H1 (cell line): ENCODE measurements around the gene SYN1. TPM values are rescaled to one million over a fixed set of nuclear protein-coding genes. Genes with fewer than 3 reads are reported as not detected.

ENCODE experiments used
- CTCF ChIA-PET: fragments of 300-600 bp; sonication (Branson Sonifier 250); formaldehyde crosslinking; loops from one replicate; lab custom pipeline; 2021; ENCODE audit not compliant: partially characterized antibody; lab: Charles Lee
- POLR2A ChIA-PET: fragments of 300-600 bp; sonication (Branson Sonifier 250); formaldehyde crosslinking; loops from one replicate; lab custom pipeline; 2021; ENCODE audit warnings: inconsistent platforms; ENCODE audit not compliant: partially characterized antibody; lab: Charles Lee
- DNase-seq, 2 experiments: peaks; one replicate each; pipeline versions ENCODE4 v3.0.0 to v3.0.0-alpha.2; 2010 to 2022; ENCODE audit warnings: low spot score in 2 of 2, low read depth in 1 of 2, mixed read lengths in 1 of 2
- FAIRE-seq: peaks from 2 replicates; lab custom pipeline; 2011; peaks lifted over from hg19 to GRCh38; lab: Jason Lieb, UNC
- H2AFZ ChIP-seq: 2 replicates; pipeline ENCODE4 v1.8.1; 2012; ENCODE audit warnings: low read length, inconsistent platforms
- H2AK5ac ChIP-seq: 2 replicates; pipeline ENCODE4 v1.6.1; 2013; ENCODE audit warnings: low read depth, low read length
- H2BK120ac ChIP-seq: replicated peaks from 2 replicates; pipeline ENCODE3; 2013; ENCODE audit warnings: low read depth, low read length, inconsistent platforms
- H2BK12ac ChIP-seq: 2 replicates; pipeline ENCODE4 v1.6.1; 2013; ENCODE audit warnings: low read depth, low read length
- H2BK15ac ChIP-seq: 2 replicates; pipeline ENCODE4 v1.6.1; 2013; ENCODE audit warnings: low read length
- H2BK20ac ChIP-seq: 2 replicates; pipeline ENCODE4 v1.6.1; 2013; ENCODE audit warnings: low read length
- H2BK5ac ChIP-seq: 2 replicates; pipeline ENCODE4 v1.6.1; 2013; ENCODE audit warnings: low read depth, low read length
- H3K14ac ChIP-seq: 2 replicates; pipeline ENCODE4 v1.6.1; 2013; ENCODE audit warnings: inconsistent platforms; ENCODE audit not compliant: insufficient read length
- H3K18ac ChIP-seq: 2 replicates; pipeline ENCODE4 v1.6.1; 2013; ENCODE audit warnings: low read length; ENCODE audit errors: extremely low read depth
- H3K23ac ChIP-seq: 2 replicates; pipeline ENCODE4 v1.6.1; 2013; ENCODE audit warnings: inconsistent platforms; ENCODE audit not compliant: insufficient read length
- H3K23me2 ChIP-seq: 2 replicates; pipeline ENCODE4 v1.6.1; 2013; ENCODE audit warnings: low read depth, low read length
- H3K27ac ChIP-seq: 2 replicates; pipeline ENCODE4 v1.6.1; 2011; ENCODE audit warnings: low read depth, low read length, inconsistent platforms
- H3K27me3 ChIP-seq, 4 experiments: replicated peaks in 1 of 4; 1 replicate in 1 of 4; 2 replicates in 3 of 4; pipeline versions ENCODE4 v1.6.1 to v1.8.1; 2011 to 2013; ENCODE audit warnings: low read length in 3 of 4, mild to moderate bottlenecking in 3 of 4, inconsistent platforms in 2 of 4, mixed read lengths in 2 of 4, moderate library complexity in 1 of 4; ENCODE audit not compliant: control insufficient read depth in 3 of 4, insufficient read depth in 3 of 4; ENCODE audit errors: extremely low read depth in 1 of 4
- H3K36me3 ChIP-seq, 4 experiments: 2 replicates each; pipeline versions ENCODE4 v1.6.1 to v1.8.1; 2011 to 2013; ENCODE audit warnings: mild to moderate bottlenecking in 4 of 4, low read length in 3 of 4, moderate library complexity in 2 of 4, control low read depth in 1 of 4, inconsistent platforms in 1 of 4; ENCODE audit not compliant: insufficient read depth in 4 of 4, control insufficient read depth in 2 of 4
- H3K4ac ChIP-seq: replicated peaks from 2 replicates; pipeline ENCODE3; 2013; ENCODE audit warnings: low read length, low read depth, mixed read lengths, inconsistent platforms; ENCODE audit not compliant: insufficient read length
- H3K4me1 ChIP-seq, 4 experiments: replicated peaks in 1 of 4; 1 replicate in 1 of 4; 2 replicates in 3 of 4; pipeline versions ENCODE4 v1.6.1 to v1.8.1; 2011 to 2013; ENCODE audit warnings: low read length in 3 of 4, inconsistent platforms in 2 of 4, mixed read lengths in 1 of 4; ENCODE audit not compliant: insufficient read depth in 4 of 4, control insufficient read depth in 3 of 4
- H3K4me2 ChIP-seq, 2 experiments: 2 replicates each; pipeline versions ENCODE4 v1.6.1 to v1.8.1; 2011 to 2013; ENCODE audit warnings: low read depth in 2 of 2, low read length in 2 of 2, control low read depth in 1 of 2, inconsistent platforms in 1 of 2, mild to moderate bottlenecking in 1 of 2; ENCODE audit not compliant: insufficient read depth in 1 of 2
- H3K4me3 ChIP-seq, 4 experiments: fragments of 200-600, 300-600 bp in 1 of 4; sonication (generic), shearing (Covaris generic), sonication (Bioruptor Twin) in 1 of 4; 2 replicates each; pipeline versions ENCODE4 v1.5.1 to v1.8.1; 2011 to 2016; ENCODE audit warnings: low read length in 4 of 4, low read depth in 3 of 4, control low read depth in 2 of 4, inconsistent platforms in 2 of 4, mild to moderate bottlenecking in 2 of 4, mixed read lengths in 1 of 4, moderate library complexity in 1 of 4; ENCODE audit not compliant: insufficient read depth in 2 of 4; ENCODE audit errors: extremely low read depth in 1 of 4
- H3K56ac ChIP-seq: replicated peaks from 2 replicates; pipeline ENCODE3; 2013; ENCODE audit warnings: low read depth, mild to moderate bottlenecking, mixed read lengths, low read length, inconsistent platforms; ENCODE audit not compliant: insufficient read length
- H3K79me1 ChIP-seq: 2 replicates; pipeline ENCODE4 v1.6.1; 2013; ENCODE audit warnings: low read depth, low read length, control low read depth
- H3K79me2 ChIP-seq, 2 experiments: 2 replicates each; pipeline versions ENCODE4 v1.6.1 to v1.8.1; 2012 to 2013; ENCODE audit warnings: low read length in 2 of 2, mild to moderate bottlenecking in 2 of 2, inconsistent platforms in 1 of 2; ENCODE audit not compliant: insufficient read depth in 2 of 2, control insufficient read depth in 1 of 2
- H3K9ac ChIP-seq, 4 experiments: replicated peaks in 1 of 4; 1 replicate in 1 of 4; 2 replicates in 3 of 4; pipeline versions ENCODE4 v1.6.1 to v1.8.1; 2011 to 2013; ENCODE audit warnings: low read depth in 3 of 4, low read length in 3 of 4, control low read depth in 2 of 4, mild to moderate bottlenecking in 2 of 4, moderate library complexity in 2 of 4, inconsistent platforms in 1 of 4; ENCODE audit errors: extremely low read depth in 1 of 4
- H3K9me3 ChIP-seq, 2 experiments: 2 replicates each; pipeline versions ENCODE4 v1.6.1 to v1.8.1; 2012 to 2013; ENCODE audit warnings: mild to moderate bottlenecking in 2 of 2, moderate library complexity in 2 of 2, control low read depth in 1 of 2, inconsistent platforms in 1 of 2, low read depth in 1 of 2, low read length in 1 of 2, mixed read lengths in 1 of 2; ENCODE audit not compliant: insufficient read depth in 2 of 2
- H4K20me1 ChIP-seq, 2 experiments: replicated peaks in 1 of 2; 2 replicates each; pipeline versions ENCODE3 to v1.8.1; 2011 to 2013; ENCODE audit warnings: inconsistent platforms in 2 of 2, low read length in 2 of 2, mild to moderate bottlenecking in 1 of 2; ENCODE audit not compliant: insufficient read depth in 2 of 2, control insufficient read depth in 1 of 2
- H4K5ac ChIP-seq: 2 replicates; pipeline ENCODE4 v1.6.1; 2013; ENCODE audit warnings: low read length, low read depth, mixed read lengths, inconsistent platforms; ENCODE audit not compliant: insufficient read length
- H4K8ac ChIP-seq: 2 replicates; pipeline ENCODE4 v1.8.0; 2013; ENCODE audit warnings: mild to moderate bottlenecking, moderate library complexity, low read length, inconsistent platforms; ENCODE audit not compliant: insufficient read depth; ENCODE audit errors: extremely low read depth
- H4K91ac ChIP-seq: replicated peaks from 2 replicates; pipeline ENCODE3; 2013; ENCODE audit warnings: low read length, mixed read lengths, inconsistent platforms; ENCODE audit not compliant: insufficient read length
- EGR1 ChIP-seq: IDR thresholded peaks from 2 replicates; pipeline ENCODE4 v1.6.1; 2011; ENCODE audit warnings: low read depth, low read length, borderline replicate concordance
- HDAC2 ChIP-seq, 2 experiments: fragments of 300-600 bp in 1 of 2; sonication (generic) in 1 of 2; IDR thresholded peaks; 2 replicates each; pipeline ENCODE4 v1.6.1; 2011 to 2012; ENCODE audit warnings: low read depth in 2 of 2, low read length in 2 of 2, mild to moderate bottlenecking in 2 of 2, moderate library complexity in 2 of 2, borderline replicate concordance in 1 of 2, inconsistent platforms in 1 of 2
- JUN ChIP-seq: IDR thresholded peaks from 2 replicates; pipeline ENCODE4 v1.6.1; 2011; ENCODE audit warnings: low read depth, mild to moderate bottlenecking, improper control_type of control experiment, low read length
- MAX ChIP-seq: IDR thresholded peaks from 2 replicates; pipeline ENCODE4 v1.6.1; 2012; ENCODE audit warnings: inconsistent platforms
- RBBP5 ChIP-seq: IDR thresholded peaks from 2 replicates; pipeline ENCODE4 v1.7.1; 2012; ENCODE audit warnings: low read depth, mild to moderate bottlenecking, inconsistent platforms, low read length, moderate library complexity, borderline replicate concordance
- SUZ12 ChIP-seq: fragments of 200-600 bp; sonication (generic); IDR thresholded peaks from 2 replicates; pipeline ENCODE4 v1.6.1; 2012; ENCODE audit warnings: mild to moderate bottlenecking, inconsistent platforms, low read length, moderate library complexity, mixed read lengths
- TAF7 ChIP-seq: optimal IDR thresholded peaks from 2 replicates; pipeline ENCODE3; 2011; ENCODE audit warnings: low read depth, mild to moderate bottlenecking, inconsistent platforms, low read length, moderate library complexity, borderline replicate concordance
- TBP ChIP-seq: IDR thresholded peaks from 2 replicates; pipeline ENCODE4 v1.6.1; 2011; ENCODE audit warnings: low read depth, low read length, improper control_type of control experiment
- TEAD4 ChIP-seq: IDR thresholded peaks from 2 replicates; pipeline ENCODE4 v1.6.1; 2012; ENCODE audit warnings: low read depth, low read length, inconsistent platforms, mixed read lengths
- WGBS, 2 experiments: shearing (Covaris generic) in 1 of 2; methylation state at CpG; one replicate each; pipeline versions ENCODE4 v1.1.6 to v1.1.7; 2013 to 2015; ENCODE audit warnings: low lambda C conversion rate in 2 of 2, mixed read lengths in 2 of 2, inconsistent platforms in 1 of 2, low coverage in 1 of 2, missing lambda C conversion rate in 1 of 2; ENCODE audit not compliant: insufficient replicate concordance in 2 of 2, insufficient coverage in 1 of 2, insufficient read length in 1 of 2; ENCODE audit errors: extremely low coverage in 1 of 2, missing lambda C conversion rate in 1 of 2; 5-methylcytosine and 5-hydroxymethylcytosine counted together
- polyA plus RNA-seq, 7 experiments: library from polyadenylated mRNA; depleted of rRNA in 3 of 7; stranded (reverse) in 5 of 7; unstranded in 2 of 7; fragments of >200 nt in 5 of 7; fragments of 200-250 nt in 2 of 7; gene quantifications; 1 replicate in 5 of 7; 2 replicates in 1 of 7; 4 replicates in 1 of 7; pipeline versions ENCODE4 v1.2.1 to v1.2.3, GENCODE V29; 2011 to 2013; ENCODE audit warnings: missing spikeins in 2 of 7, mixed read lengths in 2 of 7
- total RNA-seq: library from RNA; stranded (reverse); fragmentation: NEBNext Ultra II Directional; extraction: Animal tissue kit (Norgen Biotek cat#: 25700); gene quantifications from 2 replicates; pipeline ENCODE4 v1.2.1, GENCODE V29; 2021

The SYN1 gene
- total and polyA plus RNA-seq, 2 of the 8 experiments (the other 6 are each of a cell fraction or from before 2014, with no cell fraction given): 2.1 to 14.1 TPM

- Histone ChIP-seq H3K27ac (no peak overlapping the region), H2BK120ac (no peak overlapping the region), H3K27me3 (no peaks in the 10 kb centered on the region), H3K4me3 (no peak overlapping the region), H4K8ac (no peak overlapping the region), H3K56ac (no peak overlapping the region), H3K79me2 (no peaks in the 10 kb centered on the region), H2BK5ac (no peak overlapping the region), H2BK15ac (no peak overlapping the region), H3K36me3 (no peaks in the 10 kb centered on the region; a peak in 1 of 8 replicates), H3K18ac (no peak overlapping the region), H2AK5ac (no peak overlapping the region), H4K5ac (no peak overlapping the region), H3K4ac (no peak overlapping the region), H3K4me2 (no peak overlapping the region), H3K79me1 (no peaks in the 10 kb centered on the region), H3K23me2 (no peaks in the 10 kb centered on the region), H2BK12ac (no peak overlapping the region), H3K9ac (no peak overlapping the region), H4K91ac (no peak overlapping the region), H3K4me1 (peaks cover 0 to 8% (median 3%) of the 10 kb centered on the region in 4 experiments; a peak in 6 of 7 replicates), H3K14ac (no peak overlapping the region), H3K9me3 (no peaks in the 10 kb centered on the region), H2AFZ (no peak overlapping the region), H3K23ac (no peak overlapping the region), H2BK20ac (no peak overlapping the region), H4K20me1 (no peaks in the 10 kb centered on the region)
- ChIA-PET POLR2A (interaction anchor here (1.8 kb wide), 1 partner anchor 11 kb away, joined by 4 read pairs; no protein-coding TSS in a partner anchor), CTCF (interaction anchor here (0.9 to 1.3 kb wide), 3 partner anchors 23 to 202 kb away, joined by 3 to 5 read pairs (median 3); no protein-coding TSS in a partner anchor)
- WGBS, 2 experiments: 90% methylated on average over 8 of the region's 9 CpGs; no CpG with 5 or more reads in 1 of the 2 experiments
- TF ChIP-seq TEAD4: no peak
- TF ChIP-seq TBP: no peak
- TF ChIP-seq EGR1: no peak
- no peak for TF ChIP-seq HDAC2 (IDR thresholded peaks at IDR 0.05; ENCODE audit: borderline replicate concordance in 1 of 2, low read depth in 2 of 2, low read length in 2 of 2)
- no peak for TF ChIP-seq RBBP5
- no peak for TF ChIP-seq SUZ12
- TF ChIP-seq MAX: no peak
- TF ChIP-seq JUN: no peak
- no peak for TF ChIP-seq TAF7
- FAIRE-seq: no peak
- DNase-seq: no peak
Observed at GRCh38 chrX:47605024-47605423, 14.6 kb downstream of the SYN1 start.
